HG02798 (cell line): ENCODE results near the gene AKR7A2.
A peak's percentile ranks its signal among the peaks of the same experiment; 100 is the strongest.
"Not testable (repeated sequence)": the region's sequence is repeated elsewhere in the genome, so short reads cannot be mapped to it uniquely, and the experiment has no call there.

Experiments used
- ATAC-seq: cut with Tn5 transposase; IDR thresholded peaks from one replicate; pipeline ENCODE4 v1.9.1; 2021; ENCODE audit warnings: mild to moderate bottlenecking; ENCODE audit not compliant: unreplicated experiment, poor library complexity

The AKR7A2 gene

DNA sequence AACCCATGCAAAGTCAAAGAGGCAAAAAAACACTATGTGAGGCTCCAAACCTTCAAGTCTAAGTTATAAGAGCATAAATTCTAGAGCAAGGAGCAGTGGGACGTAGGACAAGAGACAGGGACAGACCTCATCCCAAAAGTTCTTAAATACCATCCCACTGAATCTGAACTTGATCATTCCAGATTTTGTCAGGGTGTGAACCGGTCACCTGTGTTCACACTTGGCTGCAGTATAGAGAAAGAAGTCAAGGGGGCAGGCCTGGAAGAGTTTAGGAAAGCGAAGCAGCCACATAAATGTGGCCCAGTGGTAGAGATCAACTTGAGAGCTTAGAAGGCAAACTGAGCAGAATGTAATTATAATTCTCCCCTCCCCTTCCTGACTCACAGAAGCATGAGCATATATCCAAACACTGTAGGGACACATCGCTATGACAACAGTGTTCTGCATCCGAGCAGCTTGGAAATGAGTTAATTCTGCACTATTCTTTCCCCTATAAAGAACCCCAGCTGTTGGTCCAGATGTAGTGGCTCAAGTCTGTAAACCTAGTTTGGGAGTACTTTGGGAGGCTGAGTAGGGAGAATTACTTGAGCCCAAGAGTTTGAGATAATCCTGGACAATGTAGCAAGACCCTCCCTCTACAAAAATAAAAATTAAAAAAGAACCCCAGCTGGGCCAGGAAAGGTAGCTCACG, 2.7 kb downstream of the AKR7A2 start:
- ATAC-seq = no peak

DNA sequence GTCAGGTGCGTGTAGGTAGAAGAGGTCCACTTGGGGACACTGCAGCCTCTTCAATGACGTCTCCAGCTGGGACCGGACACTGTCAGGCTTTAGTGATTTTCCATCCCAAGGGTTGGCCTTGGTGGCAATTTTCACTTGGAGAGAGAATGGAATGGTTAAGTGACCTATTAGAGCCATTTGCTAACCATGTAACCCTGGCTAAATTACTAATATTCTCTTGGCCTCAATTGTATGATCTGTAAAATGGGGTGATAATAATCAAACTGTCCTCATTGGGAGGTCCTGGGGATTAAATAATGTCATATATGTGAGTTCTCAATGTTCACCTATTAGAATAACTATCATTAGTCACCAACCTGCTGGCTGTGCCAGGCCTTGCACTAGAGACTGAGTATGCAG, 3.4 kb downstream of the AKR7A2 start:
- ATAC-seq = no peak

DNA sequence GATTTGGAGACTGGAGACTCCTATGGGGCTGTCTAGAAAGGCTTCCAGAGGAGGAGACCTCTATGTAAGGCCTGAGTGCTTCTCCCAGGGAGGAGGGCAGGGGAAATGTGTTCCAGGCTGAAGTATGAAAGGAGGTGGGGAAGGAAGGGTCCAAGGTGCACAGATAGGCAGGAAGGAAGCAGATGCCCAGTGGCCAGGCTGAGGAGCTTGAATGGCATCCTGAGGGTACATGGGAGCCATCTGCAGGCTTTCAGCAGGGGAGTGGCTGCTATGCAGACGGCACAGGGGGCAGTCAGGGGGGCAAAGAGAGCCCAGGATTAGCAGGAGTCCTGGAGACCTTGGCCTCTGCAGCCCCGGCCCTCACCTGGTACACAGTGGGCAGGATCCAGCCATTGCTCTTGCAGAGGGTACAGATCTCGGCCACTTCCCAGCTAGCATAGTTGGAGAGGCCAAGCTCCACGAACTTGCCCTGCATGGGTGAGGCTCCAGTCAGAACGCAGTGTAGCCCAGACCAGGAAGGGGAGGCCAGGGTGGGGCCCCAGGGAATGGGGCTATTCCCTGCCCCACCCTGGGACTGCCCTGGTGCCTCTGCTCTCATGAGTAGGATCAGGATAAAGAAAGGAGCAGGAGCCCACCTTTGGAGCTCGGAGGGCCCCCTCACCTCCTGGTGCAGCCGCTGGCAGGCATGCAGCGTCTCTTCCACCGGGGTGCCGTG, 4.0 kb downstream of the AKR7A2 start:
- ATAC-seq = no peak

DNA sequence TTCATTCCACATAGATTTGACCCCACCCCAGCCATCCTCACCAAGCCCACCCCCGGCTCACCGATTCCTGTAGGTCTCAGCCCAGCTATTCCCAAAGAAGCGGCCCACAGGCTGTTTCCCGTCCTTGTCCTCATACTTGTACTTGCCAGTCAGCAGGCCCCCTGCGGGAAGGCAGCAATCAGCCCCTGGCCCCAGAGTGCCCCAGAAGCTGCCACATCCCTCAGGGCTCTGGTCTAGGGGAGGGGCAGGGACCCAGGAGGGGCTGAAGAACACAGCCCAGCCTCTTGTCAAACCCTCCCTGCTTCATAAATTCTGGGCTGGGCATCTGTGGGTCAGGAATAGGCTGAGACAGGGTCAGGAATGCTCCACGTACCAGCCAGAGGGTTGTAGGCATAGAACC, 5.0 kb downstream of the AKR7A2 start:
- no peak for ATAC-seq

DNA sequence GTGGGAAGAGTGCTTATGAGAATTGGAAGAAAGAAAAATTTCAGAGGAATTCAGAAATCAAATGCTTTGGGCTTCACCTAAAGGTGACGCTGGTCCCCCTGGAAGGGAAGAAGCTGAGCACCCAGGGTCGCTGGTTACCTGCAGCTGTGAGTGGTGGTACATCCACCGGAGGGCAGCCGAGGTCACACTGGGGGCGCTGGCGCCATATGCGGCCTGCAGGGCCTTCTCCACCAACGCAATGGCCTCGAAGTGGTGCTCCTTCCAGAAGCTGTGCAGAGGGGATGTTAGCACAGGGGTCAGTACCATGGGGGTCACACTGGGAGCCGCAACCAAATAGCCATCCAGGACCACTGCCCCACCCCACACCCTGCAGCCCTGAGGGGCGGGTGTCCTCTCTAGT, 6.1 kb downstream of the AKR7A2 start:
- ATAC-seq = no peak

DNA sequence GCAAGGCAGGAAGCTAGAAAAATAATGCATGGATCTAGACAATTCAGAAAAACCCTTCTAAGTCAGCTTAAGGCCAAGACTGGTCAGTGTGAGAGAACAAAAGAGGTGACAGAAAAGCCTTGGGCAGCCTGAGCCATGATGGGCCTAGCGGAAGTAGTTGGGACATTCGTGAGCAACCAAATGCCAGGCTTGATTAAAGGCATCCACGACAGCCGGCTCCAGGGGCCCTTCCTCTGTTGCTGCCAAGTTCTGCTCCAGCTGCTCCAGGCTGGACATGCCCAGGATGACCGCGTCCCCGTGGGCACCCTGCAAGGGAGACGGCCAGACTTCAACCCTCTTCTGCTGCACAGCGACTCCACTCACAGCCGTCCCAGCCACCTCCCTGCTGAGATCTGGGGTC, 7.9 kb downstream of the AKR7A2 start:
- ATAC-seq = not testable (repeated sequence)

DNA sequence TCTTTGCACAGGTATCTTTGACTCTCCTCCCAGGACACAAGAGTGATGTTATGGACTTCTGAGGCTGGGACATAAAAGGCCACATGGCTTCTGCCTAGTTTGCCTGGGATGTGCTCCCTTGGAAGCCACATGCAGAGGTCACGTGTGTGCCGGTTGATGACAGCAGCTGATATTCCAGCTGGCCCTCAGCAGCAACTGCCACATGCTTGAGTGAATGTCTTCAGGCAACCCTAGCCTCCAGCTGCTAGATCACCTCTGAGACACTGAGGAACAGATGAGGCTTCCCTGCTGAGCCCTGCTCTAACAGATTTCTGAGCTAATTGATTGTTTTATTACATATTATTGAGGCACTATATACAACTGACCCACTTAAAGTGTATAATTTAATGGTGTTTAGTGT, 11.7 kb downstream of the AKR7A2 start:
- no peak for ATAC-seq

DNA sequence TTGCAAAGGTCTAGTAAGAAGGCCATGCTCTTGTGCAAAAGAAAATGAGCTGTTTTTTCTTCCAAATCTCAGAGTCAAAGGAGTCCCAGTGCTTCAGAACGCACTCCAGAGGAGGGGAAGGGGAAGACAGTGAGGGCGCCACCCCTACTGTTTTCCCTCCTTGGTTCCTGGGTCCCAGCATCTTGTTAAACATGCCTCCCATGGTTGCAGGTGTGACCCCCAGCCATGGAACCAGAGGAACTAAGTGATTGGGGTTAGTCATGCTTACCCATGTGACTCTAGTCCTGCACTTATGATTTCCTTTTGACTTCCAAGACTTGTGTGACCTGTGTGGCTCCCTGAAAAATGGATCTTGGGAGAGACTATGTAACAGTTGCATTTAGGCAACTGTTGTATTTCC, 17.3 kb downstream of the AKR7A2 start:
- ATAC-seq = no peak

DNA sequence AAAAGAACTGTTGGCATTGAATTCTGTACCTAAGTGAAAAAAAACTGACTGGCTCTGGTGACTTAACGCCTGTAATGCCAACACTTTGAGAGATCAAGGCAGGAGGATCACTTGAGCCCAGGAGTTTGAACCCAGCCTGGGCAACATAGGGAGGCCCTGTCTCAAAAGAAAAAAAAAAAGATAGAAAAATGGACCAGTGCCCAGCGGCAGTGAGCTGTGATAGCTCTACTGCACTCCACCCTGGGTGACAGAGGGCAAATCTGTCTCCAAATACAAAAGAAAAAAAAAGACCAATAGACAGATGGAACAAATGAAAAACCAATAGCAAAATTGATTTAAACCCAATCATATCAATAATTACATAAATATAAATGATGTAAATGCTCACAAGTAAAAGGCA, 22.7 kb downstream of the AKR7A2 start:
- no peak for ATAC-seq

DNA sequence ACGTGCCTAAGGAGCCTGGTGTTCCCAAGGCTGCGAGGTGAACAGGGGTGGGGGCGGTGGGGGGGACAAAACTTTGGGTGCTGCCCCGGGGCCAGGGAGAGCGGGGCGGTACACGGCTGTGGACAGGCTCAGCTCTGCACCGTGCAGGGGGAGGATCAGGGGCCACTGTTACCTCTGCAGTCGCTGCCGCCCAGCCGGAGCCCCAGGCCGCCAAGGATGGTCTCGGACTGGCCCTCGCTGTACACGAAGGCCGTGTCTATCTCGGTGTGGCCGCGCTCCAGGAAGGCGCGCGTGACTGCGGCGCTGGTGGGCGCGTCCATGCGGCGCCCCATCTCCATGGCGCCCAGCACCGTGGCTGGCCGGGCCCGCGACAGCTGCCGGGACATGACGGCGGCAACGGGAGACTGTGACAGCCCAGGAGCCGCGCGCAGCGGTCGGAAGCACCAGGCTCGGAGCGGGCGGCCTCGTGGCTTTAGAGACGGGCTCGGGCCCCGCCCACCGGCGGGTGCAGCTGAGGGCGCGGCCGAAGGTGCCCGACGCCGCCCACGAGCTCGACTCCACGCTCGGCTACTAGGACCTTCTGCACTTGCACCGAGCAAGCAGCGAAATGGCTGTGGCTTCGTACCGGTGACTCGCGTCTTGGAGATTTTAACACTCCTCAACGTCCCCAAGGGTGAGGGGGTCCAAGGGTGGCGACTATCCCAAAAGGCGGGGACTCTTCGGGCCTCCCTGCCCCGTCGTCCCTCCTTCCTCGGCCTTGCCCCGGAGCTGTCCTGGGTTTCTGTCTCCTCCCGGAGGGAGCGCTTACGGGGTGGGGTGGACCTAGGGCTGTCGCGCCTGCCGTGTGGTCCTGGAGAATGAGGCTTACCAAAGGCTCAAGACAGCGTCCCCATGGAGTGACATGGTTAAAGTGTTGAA, 23.4 kb downstream of the AKR7A2 start, which contains the start of gene AKR7A3:
TSS of gene AKR7A3 (minus strand) at position 447 of the 918 bp plus-strand sequence. CDS start at position 386, 61 bp downstream.
- peak; percentile 47 for ATAC-seq

DNA sequence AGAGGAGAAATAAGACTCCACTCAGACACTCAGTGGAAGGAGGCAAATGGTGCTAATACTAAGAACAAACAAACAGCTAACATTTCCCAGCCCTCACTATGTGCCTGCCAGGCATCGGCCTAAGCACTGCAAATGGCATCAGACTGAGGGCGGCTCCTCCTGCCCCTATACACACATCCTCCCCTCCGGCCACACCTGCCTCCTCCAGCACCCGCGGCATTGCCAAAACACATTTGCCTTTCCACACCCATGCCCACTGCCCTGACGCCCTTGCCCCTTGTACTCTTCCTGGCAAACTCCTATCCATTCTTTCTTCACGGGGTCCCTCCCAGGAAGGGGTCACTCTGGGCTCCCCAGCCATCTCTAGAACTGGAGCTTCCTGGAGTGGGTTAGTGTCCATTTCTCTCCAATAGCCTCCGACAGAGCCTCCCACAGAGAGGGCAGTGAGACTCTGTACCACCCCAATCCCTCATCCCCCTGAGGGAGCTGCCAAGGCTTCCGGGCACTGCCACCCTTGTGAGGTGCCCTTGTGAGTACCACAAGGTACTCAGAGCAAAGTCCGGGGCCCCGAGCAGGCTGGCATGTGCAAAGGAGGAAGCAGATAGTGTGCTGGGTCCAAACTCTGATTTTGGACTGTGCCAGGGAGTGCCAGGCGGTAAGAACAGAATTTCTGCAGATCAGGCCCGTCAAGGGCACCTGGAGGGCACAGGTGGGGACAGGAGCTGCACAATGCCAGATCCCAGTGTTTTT, 24.3 kb downstream of the AKR7A2 start:
- ATAC-seq = no peak

DNA sequence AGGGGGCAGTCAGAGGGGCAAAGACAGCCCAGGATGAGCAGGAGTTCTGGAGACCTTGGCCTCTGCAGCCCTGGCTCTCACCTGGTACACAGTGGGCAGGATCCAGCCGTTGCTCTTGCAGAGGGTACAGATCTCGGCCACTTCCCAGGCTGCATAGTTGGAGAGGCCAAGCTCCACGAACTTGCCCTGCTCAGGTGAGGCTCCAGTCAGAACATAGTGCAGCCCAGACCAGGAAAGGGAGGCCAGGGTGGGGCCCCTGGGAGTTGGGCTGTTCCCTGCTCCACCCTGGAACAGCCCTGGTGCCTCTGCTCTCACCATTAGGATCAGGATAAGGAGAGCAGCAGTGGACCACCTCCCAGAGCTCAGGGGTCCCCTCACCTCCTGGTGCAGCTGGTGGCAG, 26.1 kb downstream of the AKR7A2 start:
- ATAC-seq = not testable (repeated sequence)

DNA sequence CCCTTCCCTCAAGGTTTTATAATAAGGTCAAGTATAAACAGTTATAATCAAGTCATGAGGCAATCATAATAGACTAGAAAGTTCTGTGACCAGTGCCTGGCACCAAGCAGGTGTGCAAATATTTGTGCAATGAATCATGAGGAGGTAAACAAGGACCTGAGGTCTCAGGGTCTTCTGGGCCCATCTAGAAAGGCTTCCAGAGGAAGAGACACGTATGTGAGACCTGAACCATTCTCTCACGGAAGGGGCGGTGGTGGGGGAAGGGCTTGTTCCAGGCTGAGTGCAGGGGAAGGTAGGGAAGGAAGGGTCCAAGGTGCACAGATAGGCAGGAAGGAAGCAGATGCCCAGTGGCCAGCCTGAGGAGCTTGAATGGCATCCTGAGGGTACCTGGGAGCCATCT, 26.6 kb downstream of the AKR7A2 start:
- ATAC-seq = not testable (repeated sequence)

DNA sequence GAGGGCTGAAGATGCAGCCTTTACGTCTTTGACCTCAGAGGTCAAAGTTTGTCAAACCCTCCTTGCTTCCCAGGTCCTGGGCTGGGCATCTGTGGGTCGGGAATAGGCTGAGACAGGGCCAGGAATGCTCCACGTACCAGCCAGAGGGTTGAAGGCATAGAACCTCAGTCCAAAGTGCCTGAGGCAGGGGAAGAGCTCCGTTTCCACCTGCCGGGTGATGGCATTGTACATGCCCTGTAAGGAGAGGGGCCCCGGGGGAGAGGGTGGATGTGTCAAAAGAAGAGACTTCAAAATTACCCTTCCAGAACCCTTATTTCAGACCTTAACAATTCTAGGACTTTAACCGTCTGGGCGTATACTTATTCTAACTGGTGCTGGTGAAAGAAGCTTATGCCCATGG, 27.1 kb downstream of the AKR7A2 start:
- ATAC-seq = no peak

DNA sequence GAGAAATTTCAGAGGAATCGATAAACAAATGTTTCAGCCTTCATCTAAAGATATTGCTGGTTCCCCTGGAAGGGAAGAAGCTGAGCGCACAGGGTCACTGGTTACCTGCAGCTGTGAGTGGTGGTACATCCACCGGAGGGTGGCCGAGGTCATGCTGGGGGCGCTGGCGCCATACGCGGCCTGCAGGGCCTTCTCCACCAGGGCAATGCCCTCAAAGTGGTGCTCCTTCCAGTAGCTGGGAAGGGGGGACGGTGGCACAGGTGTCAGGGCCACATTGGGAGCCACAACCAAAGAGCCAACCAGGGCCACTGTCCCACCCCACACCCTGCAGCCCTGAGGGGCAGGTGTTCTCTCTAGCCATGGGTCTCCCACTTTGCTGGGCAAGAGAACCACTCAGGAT, 28.1 kb downstream of the AKR7A2 start:
- no peak for ATAC-seq

DNA sequence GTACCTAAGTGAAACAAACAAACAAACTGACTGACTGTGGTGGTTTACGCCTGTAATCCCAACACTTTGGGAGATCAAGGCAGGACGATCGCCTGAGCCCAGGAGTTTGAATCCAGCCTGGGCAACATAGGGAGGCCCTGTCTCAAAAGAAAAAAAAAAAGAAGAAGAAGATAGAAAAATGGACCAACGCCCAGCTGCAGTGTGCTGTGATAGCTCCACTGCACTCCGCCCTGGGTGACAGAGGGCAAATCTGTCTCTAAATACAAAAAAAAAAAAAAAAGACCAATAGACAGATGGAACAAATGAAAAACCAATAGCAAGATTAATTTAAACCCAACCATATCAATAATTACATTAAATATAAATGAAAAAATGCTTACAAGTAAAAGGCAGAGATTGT, 37.3 kb downstream of the AKR7A2 start:
- no peak for ATAC-seq

DNA sequence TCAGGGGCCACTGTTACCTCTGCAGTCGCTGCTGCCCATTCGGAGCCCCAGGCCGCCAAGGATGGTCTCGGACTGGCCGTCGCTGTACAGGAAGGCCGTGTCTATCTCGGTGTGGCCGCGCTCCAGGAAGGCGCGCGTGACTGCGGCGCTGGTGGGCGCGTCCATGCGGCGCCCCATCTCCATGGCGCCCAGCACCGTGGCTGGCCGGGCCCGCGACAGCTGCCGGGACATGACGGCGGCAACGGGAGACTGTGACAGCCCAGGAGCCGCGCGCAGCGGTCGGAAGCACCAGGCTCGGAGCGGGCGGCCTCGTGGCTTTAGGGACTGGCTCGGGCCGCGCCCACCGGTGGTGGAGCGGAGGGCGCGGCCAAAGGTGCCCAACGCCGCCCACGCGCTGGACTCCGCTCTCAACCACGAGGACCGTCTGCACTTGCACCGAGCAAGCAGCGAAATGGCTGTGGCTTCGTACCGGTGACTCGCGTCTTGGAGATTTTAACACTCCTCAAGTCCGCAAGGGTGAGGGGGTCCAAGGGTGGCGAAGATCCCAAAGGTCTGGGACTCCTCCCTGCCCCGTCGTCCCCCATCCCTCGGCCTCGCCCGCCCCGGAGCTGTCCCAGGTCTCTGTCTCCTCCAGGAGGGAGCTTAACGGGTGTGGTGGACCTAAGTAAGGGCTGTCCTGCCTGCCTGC, 38.0 kb downstream of the AKR7A2 start:
- ATAC-seq = not testable (repeated sequence)

DNA sequence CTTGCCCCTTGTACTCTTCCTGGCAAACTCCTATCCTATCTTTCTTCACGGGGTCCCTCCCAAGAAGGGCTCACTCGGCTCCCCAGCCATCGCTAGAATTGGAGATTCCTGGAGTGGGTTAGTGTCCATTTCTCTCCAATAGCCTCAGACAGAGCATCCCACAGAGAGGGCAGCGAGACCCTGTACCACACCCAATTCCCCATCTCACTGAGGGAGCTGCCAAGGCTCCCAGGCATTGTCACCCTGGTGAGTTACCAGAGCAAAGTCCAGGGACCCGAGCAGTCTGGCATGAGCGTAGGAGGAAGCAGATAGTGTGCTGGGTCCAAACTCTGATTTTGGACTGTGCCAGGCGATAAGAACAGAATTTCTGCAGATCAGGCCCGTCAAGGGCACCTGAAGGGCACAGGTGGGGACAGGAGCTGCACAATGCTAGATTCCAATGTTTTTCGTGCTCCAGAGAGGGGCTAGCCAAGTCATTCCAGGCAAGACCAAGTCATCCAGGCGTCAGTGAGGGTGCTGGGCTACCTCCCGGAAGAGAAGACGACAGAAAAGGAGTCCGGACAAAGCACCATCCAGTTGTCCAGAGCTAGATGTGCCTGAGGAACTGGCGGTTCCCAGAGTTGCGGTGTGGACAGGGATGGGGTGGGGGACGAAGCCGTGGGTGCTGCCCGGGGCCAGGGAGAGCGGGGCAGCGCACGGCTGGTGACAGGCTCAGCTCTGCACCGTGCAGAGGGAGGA, 38.7 kb downstream of the AKR7A2 start:
- ATAC-seq = no peak

DNA sequence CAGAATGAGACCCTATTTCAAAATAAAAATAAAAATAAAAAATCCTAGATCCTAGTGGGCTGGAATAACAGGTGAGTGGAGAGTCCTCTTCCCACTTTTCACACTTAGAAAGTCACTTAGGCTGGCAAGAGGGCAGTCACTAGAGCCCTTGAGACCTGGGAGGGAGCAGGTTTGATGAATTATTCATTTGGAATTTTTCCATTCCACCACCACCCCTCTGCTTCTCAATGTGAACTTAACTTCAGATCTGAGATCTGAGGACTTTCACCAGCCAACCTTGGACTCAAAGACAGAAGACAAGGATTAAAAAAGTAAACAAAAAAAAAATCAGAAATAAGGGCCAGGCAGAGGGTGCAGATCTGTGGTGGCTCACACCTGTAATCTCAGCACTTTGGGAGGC, 39.9 kb downstream of the AKR7A2 start:
- ATAC-seq = no peak
